Transverse colon (tissue), 4 donors: ENCODE data around the gene SIK3.

Source experiments
- EP300 ChIP-seq: sonication (generic); formaldehyde crosslinking; IDR thresholded peaks from one replicate; pipeline ENCODE4 v1.6.1; 2017; ENCODE audit warnings: antibody characterized with exemption, low read depth
- POLR2A ChIP-seq: fragments of 450-650 bp; IDR thresholded peaks from one replicate; pipeline ENCODE4 v1.6.1; 2016; ENCODE audit warnings: antibody characterized with exemption, mild to moderate bottlenecking, moderate library complexity
- POLR2AphosphoS5 ChIP-seq, 3 donors: sonication (generic); formaldehyde crosslinking; IDR thresholded peaks; one replicate each; pipeline ENCODE4 v1.6.1; 2016; ENCODE audit warnings: antibody characterized with exemption in 3 of 3
- TF ChIP-seq, protein P1 (sequence below), 5 experiments: fragments of 200-600 bp in 3 of 5; fragments of 450-650 bp in 2 of 5; sonication (generic) in 3 of 5; IDR thresholded peaks; 1 replicate in 2 of 5; 2 replicates in 3 of 5; pipeline ENCODE4 v1.5.1; 2016 to 2017; ENCODE audit warnings: antibody characterized with exemption in 5 of 5, inconsistent platforms in 3 of 5, mild to moderate bottlenecking in 2 of 5, moderate library complexity in 1 of 5

DNA sequence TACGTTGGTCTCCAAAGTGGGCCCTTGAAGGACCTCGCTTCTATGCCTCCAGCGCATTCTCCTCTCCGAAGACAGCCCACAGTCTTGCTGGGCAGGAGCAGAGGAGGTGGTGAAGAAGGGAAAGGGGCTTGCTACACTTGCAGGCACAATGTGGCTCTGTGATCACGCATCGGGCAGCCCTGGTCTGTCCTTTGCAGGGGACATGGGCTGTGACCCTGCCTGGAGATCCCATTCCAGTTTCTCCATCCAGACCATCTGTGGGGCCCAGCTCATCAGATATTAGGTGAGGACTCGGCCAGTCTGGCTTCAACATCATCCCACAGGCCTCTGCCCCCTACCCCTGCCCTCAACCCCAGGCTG lies 261.6 kb downstream of the SIK3 start:
- TF ChIP-seq, protein P1, sequence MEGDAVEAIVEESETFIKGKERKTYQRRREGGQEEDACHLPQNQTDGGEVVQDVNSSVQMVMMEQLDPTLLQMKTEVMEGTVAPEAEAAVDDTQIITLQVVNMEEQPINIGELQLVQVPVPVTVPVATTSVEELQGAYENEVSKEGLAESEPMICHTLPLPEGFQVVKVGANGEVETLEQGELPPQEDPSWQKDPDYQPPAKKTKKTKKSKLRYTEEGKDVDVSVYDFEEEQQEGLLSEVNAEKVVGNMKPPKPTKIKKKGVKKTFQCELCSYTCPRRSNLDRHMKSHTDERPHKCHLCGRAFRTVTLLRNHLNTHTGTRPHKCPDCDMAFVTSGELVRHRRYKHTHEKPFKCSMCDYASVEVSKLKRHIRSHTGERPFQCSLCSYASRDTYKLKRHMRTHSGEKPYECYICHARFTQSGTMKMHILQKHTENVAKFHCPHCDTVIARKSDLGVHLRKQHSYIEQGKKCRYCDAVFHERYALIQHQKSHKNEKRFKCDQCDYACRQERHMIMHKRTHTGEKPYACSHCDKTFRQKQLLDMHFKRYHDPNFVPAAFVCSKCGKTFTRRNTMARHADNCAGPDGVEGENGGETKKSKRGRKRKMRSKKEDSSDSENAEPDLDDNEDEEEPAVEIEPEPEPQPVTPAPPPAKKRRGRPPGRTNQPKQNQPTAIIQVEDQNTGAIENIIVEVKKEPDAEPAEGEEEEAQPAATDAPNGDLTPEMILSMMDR (IDR thresholded peaks at IDR 0.05) = no peak
- TF ChIP-seq POLR2A (no peak), POLR2AphosphoS5 (IDR thresholded peaks at IDR 0.05) (no peak), EP300 (no peak)
